ENCODE results near the gene TBX5. TPM values are rescaled to one million over a fixed set of nuclear protein-coding genes. Genes with fewer than 3 reads are reported as not detected.

TBX5 gene
- total and polyA plus RNA-seq, 2 of the 4 experiments (the other 2 are of a cell fraction): 13.3 to 14.7 TPM

- Histone ChIP-seq H3K9ac (ENCODE audit: low read depth, low read length) (no peak overlapping the region), H2AK5ac (ENCODE audit: low read depth, low read length) (no peak overlapping the region), H4K91ac (ENCODE audit: insufficient read depth, low read depth, low read length) (no peak overlapping the region), H3K27me3 (ENCODE audit: control insufficient read depth, insufficient read depth, low read length) (peaks cover 85% of the 10 kb centered on the region), H3K4ac (ENCODE audit: low read depth, low read length) (no peak overlapping the region), H2AK9ac (replicated peaks; ENCODE audit: low read depth, low read length, poor library complexity) (no peak overlapping the region), H2BK15ac (ENCODE audit: low read depth, low read length) (no peak overlapping the region), H4K8ac (ENCODE audit: low read depth in 2 of 2, low read length in 2 of 2) (no peak overlapping the region), H3K9me1 (ENCODE audit: insufficient read depth, low read length) (no peaks in the 10 kb centered on the region), H3K18ac (ENCODE audit: low read depth, low read length) (no peak overlapping the region), H2AFZ (replicated peaks; ENCODE audit: low read length, poor library complexity) (no peak overlapping the region), H3K4me3 (ENCODE audit: insufficient read depth, low read depth, low read length) (no peak overlapping the region), H3K9me3 (ENCODE audit: control insufficient read depth, insufficient read depth, low read length) (peaks cover 29% of the 10 kb centered on the region), H2BK20ac (ENCODE audit: low read depth, low read length) (no peak overlapping the region), H3K36me3 (ENCODE audit: control insufficient read depth, insufficient read depth, low read length) (no peaks in the 10 kb centered on the region), H3K4me1 (ENCODE audit: control insufficient read depth, insufficient read depth, low read length) (no peaks in the 10 kb centered on the region), H3K4me2 (ENCODE audit: low read depth, low read length) (no peak overlapping the region; the same call in 1 of the 2 replicates), H3K23ac (ENCODE audit: low read depth, low read length) (peak overlapping the region; percentile 8; the same call in 1 of the 2 replicates), H2BK120ac (ENCODE audit: low read depth, low read length) (no peak overlapping the region), H2BK5ac (ENCODE audit: low read depth, low read length, poor library complexity, severe bottlenecking) (no peak overlapping the region), H3K56ac (ENCODE audit: extremely low read depth, insufficient read depth, low read length) (no peak overlapping the region), H3K27ac (ENCODE audit: insufficient read depth, low read length) (no peak overlapping the region), H3K79me1 (ENCODE audit: low read depth in 1 of 2, low read length in 2 of 2) (no peaks in the 10 kb centered on the region), H4K5ac (ENCODE audit: low read depth, low read length) (no peak overlapping the region), H4K20me1 (ENCODE audit: insufficient read depth, low read length) (no peaks in the 10 kb centered on the region), H3K14ac (replicated peaks; ENCODE audit: low read depth, low read length) (no peak overlapping the region)
- CTCF ChIA-PET: no interaction called here
- in situ Hi-C loops (cut with MboI; ENCODE audit: low sequenced_read_pairs): no loop called here
- ATAC-seq (ENCODE audit: low read depth): no peak
- dilution Hi-C loops (cut with HindIII; ENCODE audit: low sequenced_read_pairs, unreplicated experiment): no loop called here
- no TSS peak for BruUV-seq (replicated peaks)
- WGBS, 2 experiments (ENCODE audit: extremely low coverage in 2 of 2, insufficient read length in 1 of 2): 49% methylated on average over 15 of the region's 44 CpGs; no CpG with 5 or more reads in 1 of the 2 experiments
- POLR2A ChIA-PET (ENCODE audit: unreplicated experiment): no interaction called here
- intact Hi-C loops (cut with micrococcal nuclease): no loop called here
- TF ChIP-seq RAD21 (IDR thresholded peaks at IDR 0.05; ENCODE audit: low read length) (no peak), CEBPB (IDR thresholded peaks at IDR 0.05; ENCODE audit: low read depth, low read length) (no peak), POLR2A (IDR thresholded peaks at IDR 0.05; ENCODE audit: low read depth, low read length) (no peak), CTCF (conservative IDR thresholded peaks at IDR 0.05; ENCODE audit: low read depth, low read length) (no peak)
- no peak for DNase-seq
These were observed 38.7 kb upstream of the TBX5 start for GRCh38 chr12:114444422-114445279.
